ENCODE results near the gene TCF20. TPM values are rescaled to one million over a fixed set of nuclear protein-coding genes. Genes with fewer than 3 reads are reported as not detected.
A peak's percentile ranks its signal among the peaks of the same experiment; 100 is the strongest.

The TCF20 gene
- total and polyA plus RNA-seq, 9 donors: 12.4 to 42.0 (median 34.0) TPM

GRCh38 chr22:42282943-42283277 lies 12.5 kb upstream of the TCF20 start:
- H3K27ac ChIP-seq: no peak overlapping the region
- 21 to 26% (median 25%) methylated on average over 14 of the region's 14 CpGs for WGBS, 3 donors

GRCh38 chr22:42282252-42282942 lies 11.9 kb upstream of the TCF20 start:
- H3K4me1 ChIP-seq (ENCODE audit: insufficient read depth): peaks cover 7% of the 10 kb centered on the region
- TF ChIP-seq POLR2A (IDR thresholded peaks at IDR 0.05) (no peak), CTCF (IDR thresholded peaks at IDR 0.05) (no peak), EP300 (IDR thresholded peaks at IDR 0.05) (no peak)
- H3K36me3 ChIP-seq: no peaks in the 10 kb centered on the region
- H3K27me3 ChIP-seq: no peaks in the 10 kb centered on the region
- no peaks in the 10 kb centered on the region for H3K9me3 ChIP-seq
- H3K27ac ChIP-seq: no peak overlapping the region
- DNase-seq: peak in 1 of 5 donors; percentile 18
- 64 to 68% (median 64%) methylated on average over 22 of the region's 22 CpGs for WGBS, 3 donors
- no peak overlapping the region for H3K4me3 ChIP-seq
- intact Hi-C loops (cut with DNase I): loop anchor here in 1 of 4 donors (10.0 kb wide), 1 partner anchor 108 kb away; no protein-coding TSS in a partner anchor

More at GRCh38 chr22:42282943-42283277, 12.5 kb upstream of the TCF20 start:
- no peak for DNase-seq
- no peaks in the 10 kb centered on the region for H3K27me3 ChIP-seq
- TF ChIP-seq POLR2A (IDR thresholded peaks at IDR 0.05): no peak
- no peak for TF ChIP-seq EP300 (IDR thresholded peaks at IDR 0.05)
- TF ChIP-seq CTCF (IDR thresholded peaks at IDR 0.05): no peak
- no peaks in the 10 kb centered on the region for H3K9me3 ChIP-seq
- peaks cover 7% of the 10 kb centered on the region for H3K4me1 ChIP-seq (ENCODE audit: insufficient read depth)
- intact Hi-C loops (cut with DNase I): loop anchor here in 1 of 4 donors (10.0 kb wide), 1 partner anchor 108 kb away; no protein-coding TSS in a partner anchor
- no peaks in the 10 kb centered on the region for H3K36me3 ChIP-seq
- H3K4me3 ChIP-seq: peak overlapping the region; percentile 30

- peak in 1 of 5 donors; percentile 18 for DNase-seq
Observed at GRCh38 chr22:42281706-42282251, 11.3 kb upstream of the TCF20 start.

GRCh38 chr22:42281284-42281683 lies 10.8 kb upstream of the TCF20 start:
- 88 to 91% (median 90%) methylated on average over 10 of the region's 10 CpGs for WGBS, 3 donors
- intact Hi-C loops (cut with DNase I): loop anchor here in 1 of 4 donors (10.0 kb wide), 1 partner anchor 106 kb away; no protein-coding TSS in a partner anchor

More at GRCh38 chr22:42281706-42282251, 11.3 kb upstream of the TCF20 start:
- WGBS, 3 donors: 84 to 90% (median 85%) methylated on average over 4 of the region's 4 CpGs
- no peaks in the 10 kb centered on the region for H3K27me3 ChIP-seq
- intact Hi-C loops (cut with DNase I): loop anchor here in 1 of 4 donors (10.0 kb wide), 1 partner anchor 107 kb away; no protein-coding TSS in a partner anchor
- no peaks in the 10 kb centered on the region for H3K36me3 ChIP-seq
- H3K4me3 ChIP-seq: no peak overlapping the region
- H3K27ac ChIP-seq: no peak overlapping the region
- H3K9me3 ChIP-seq: no peaks in the 10 kb centered on the region
- TF ChIP-seq CTCF (IDR thresholded peaks at IDR 0.05) (no peak), POLR2A (IDR thresholded peaks at IDR 0.05) (no peak), EP300 (IDR thresholded peaks at IDR 0.05) (no peak)
- peaks cover 7% of the 10 kb centered on the region for H3K4me1 ChIP-seq (ENCODE audit: insufficient read depth)

More at GRCh38 chr22:42281284-42281683, 10.8 kb upstream of the TCF20 start:
- Histone ChIP-seq H3K9me3 (no peaks in the 10 kb centered on the region), H3K27ac (no peak overlapping the region), H3K4me3 (no peak overlapping the region), H3K27me3 (no peaks in the 10 kb centered on the region), H3K4me1 (ENCODE audit: insufficient read depth) (peaks cover 7% of the 10 kb centered on the region), H3K36me3 (no peaks in the 10 kb centered on the region)
- no peak for TF ChIP-seq EP300 (IDR thresholded peaks at IDR 0.05)
- no peak for TF ChIP-seq POLR2A (IDR thresholded peaks at IDR 0.05)
- no peak for TF ChIP-seq CTCF (IDR thresholded peaks at IDR 0.05)
- DNase-seq: peak in 1 of 5 donors; percentile 6
